A673 (cell line): Measurements from ENCODE around the gene TNC. TPM values are rescaled to one million over a fixed set of nuclear protein-coding genes. Genes with fewer than 3 reads are reported as not detected.

ENCODE experiments used
- BruUV-seq: library from RNA; stranded (reverse); fragments of 400-500 nt; replicated peaks from 2 replicates; lab custom pipeline; 2021; lab: Mats Ljungman, UMichigan
- CTCF ChIA-PET: fragments of 300-600 bp; sonication (Branson Sonifier 250); formaldehyde crosslinking; loops from one replicate; lab custom pipeline; 2022; ENCODE audit warnings: antibody characterized with exemption; lab: Charles Lee
- POLR2A ChIA-PET: fragments of 300-600 bp; sonication (Branson Sonifier 250); formaldehyde crosslinking; loops from one replicate; lab custom pipeline; 2022; ENCODE audit warnings: antibody characterized with exemption; ENCODE audit not compliant: low non-redundant PET; lab: Charles Lee
- DNase-seq: peaks from one replicate; pipeline ENCODE4 v3.0.0-alpha.2; 2015; ENCODE audit warnings: low spot score
- H3K27ac ChIP-seq: fragments of 200-600 bp; sonication (generic); 2 replicates; pipeline ENCODE4 v1.5.1; 2016; ENCODE audit warnings: mixed run types, low read depth, mild to moderate bottlenecking, mixed read lengths, antibody characterized with exemption, low read length; ENCODE audit not compliant: poor library complexity, severe bottlenecking
- H3K27me3 ChIP-seq: fragments of 200-600 bp; sonication (generic); replicated peaks from 2 replicates; pipeline ENCODE4 v1.6.1; 2017; ENCODE audit warnings: mixed run types, low read depth, mild to moderate bottlenecking, mixed read lengths, antibody characterized with exemption, low read length; ENCODE audit not compliant: insufficient read depth, poor library complexity
- H3K36me3 ChIP-seq: fragments of 200-600 bp; sonication (generic); 2 replicates; pipeline ENCODE4 v1.6.1; 2016; ENCODE audit warnings: mixed run types, mild to moderate bottlenecking, mixed read lengths, antibody characterized with exemption, low read length; ENCODE audit not compliant: insufficient read depth, poor library complexity, severe bottlenecking
- H3K4me1 ChIP-seq: fragments of 200-600 bp; sonication (generic); 2 replicates; pipeline ENCODE4 v1.6.1; 2017; ENCODE audit warnings: mixed run types, mild to moderate bottlenecking, mixed read lengths, antibody characterized with exemption, low read length; ENCODE audit not compliant: insufficient read depth, poor library complexity, severe bottlenecking
- H3K4me3 ChIP-seq: fragments of 200-600 bp; sonication (generic); 2 replicates; pipeline ENCODE4 v1.5.1; 2016; ENCODE audit warnings: low read depth, mixed run types, mild to moderate bottlenecking, mixed read lengths, low read length; ENCODE audit not compliant: poor library complexity, severe bottlenecking
- H3K9me3 ChIP-seq: fragments of 200-600 bp; sonication (generic); 2 replicates; pipeline ENCODE4 v1.6.1; 2016; ENCODE audit warnings: mixed run types, low read depth, mild to moderate bottlenecking, mixed read lengths, antibody characterized with exemption, low read length; ENCODE audit not compliant: poor library complexity, severe bottlenecking
- EZH2 ChIP-seq: fragments of 200-600 bp; sonication (generic); IDR thresholded peaks from 2 replicates; pipeline ENCODE4 v1.6.1; 2017; ENCODE audit warnings: borderline replicate concordance, low read depth, mild to moderate bottlenecking, mixed read lengths, antibody characterized with exemption, low read length; ENCODE audit not compliant: poor library complexity, severe bottlenecking
- intact Hi-C: fragments of 100-400 bp; cut with micrococcal nuclease; formaldehyde crosslinking; loops from one replicate; pipeline ENCODE4 v1.10.0; 2022; ENCODE audit not compliant: unreplicated experiment
- total RNA-seq: library from RNA; stranded (reverse); gene quantifications from 2 replicates; pipeline ENCODE4 v1.2.3, GENCODE V29; 2021
- TF ChIP-seq, protein P1 (sequence below): fragments of 300-800, 200-600 bp; sonication (generic); conservative IDR thresholded peaks from 2 replicates; pipeline ENCODE4 v1.5.1; 2017; ENCODE audit warnings: low read depth, mild to moderate bottlenecking, antibody characterized with exemption, low read length, moderate library complexity, mixed read lengths

Gene TNC
- total RNA-seq, 1 experiment from 2014 or later = 202 TPM

DNA sequence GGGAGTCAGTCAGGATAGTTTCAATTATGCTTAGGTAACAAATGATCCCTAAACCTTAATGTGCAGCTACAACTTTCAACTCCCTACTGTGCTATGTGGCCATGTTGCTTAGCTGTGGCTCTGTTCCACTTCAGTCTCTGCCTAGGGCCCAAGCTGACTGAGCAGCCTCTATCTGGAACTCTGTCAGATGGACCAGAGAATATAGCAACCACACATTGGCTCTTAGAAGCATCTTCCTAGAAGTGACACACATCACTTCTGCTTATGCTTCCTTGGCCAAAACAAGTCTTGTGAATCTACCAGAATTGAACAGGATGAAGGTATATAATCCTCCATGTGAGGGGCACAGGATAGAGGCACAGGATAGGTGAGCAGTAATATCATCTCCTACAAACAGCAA lies 36.7 kb upstream of the TNC start:
- H3K27me3 ChIP-seq = no peaks in the 10 kb centered on the region
- DNase-seq = no peak
- TF ChIP-seq, protein P1, sequence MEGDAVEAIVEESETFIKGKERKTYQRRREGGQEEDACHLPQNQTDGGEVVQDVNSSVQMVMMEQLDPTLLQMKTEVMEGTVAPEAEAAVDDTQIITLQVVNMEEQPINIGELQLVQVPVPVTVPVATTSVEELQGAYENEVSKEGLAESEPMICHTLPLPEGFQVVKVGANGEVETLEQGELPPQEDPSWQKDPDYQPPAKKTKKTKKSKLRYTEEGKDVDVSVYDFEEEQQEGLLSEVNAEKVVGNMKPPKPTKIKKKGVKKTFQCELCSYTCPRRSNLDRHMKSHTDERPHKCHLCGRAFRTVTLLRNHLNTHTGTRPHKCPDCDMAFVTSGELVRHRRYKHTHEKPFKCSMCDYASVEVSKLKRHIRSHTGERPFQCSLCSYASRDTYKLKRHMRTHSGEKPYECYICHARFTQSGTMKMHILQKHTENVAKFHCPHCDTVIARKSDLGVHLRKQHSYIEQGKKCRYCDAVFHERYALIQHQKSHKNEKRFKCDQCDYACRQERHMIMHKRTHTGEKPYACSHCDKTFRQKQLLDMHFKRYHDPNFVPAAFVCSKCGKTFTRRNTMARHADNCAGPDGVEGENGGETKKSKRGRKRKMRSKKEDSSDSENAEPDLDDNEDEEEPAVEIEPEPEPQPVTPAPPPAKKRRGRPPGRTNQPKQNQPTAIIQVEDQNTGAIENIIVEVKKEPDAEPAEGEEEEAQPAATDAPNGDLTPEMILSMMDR = no peak
- no peak for TF ChIP-seq EZH2
- BruUV-seq = no TSS peak
- no peak overlapping the region for H3K4me3 ChIP-seq
- no peaks in the 10 kb centered on the region for H3K9me3 ChIP-seq
- POLR2A ChIA-PET = no interaction called here
- CTCF ChIA-PET = no interaction called here
- H3K27ac ChIP-seq = no peak overlapping the region
- no peaks in the 10 kb centered on the region for H3K36me3 ChIP-seq
- intact Hi-C loops = no loop called here
- H3K4me1 ChIP-seq = no peaks in the 10 kb centered on the region

- no TSS peak for BruUV-seq
- CTCF ChIA-PET = no interaction called here
Observed at GRCh38 chr9:115152281-115152820, 34.4 kb upstream of the TNC start.

GRCh38 chr9:115148721-115149120 lies 30.8 kb upstream of the TNC start:
- no peak overlapping the region for H3K4me3 ChIP-seq
- H3K4me1 ChIP-seq = peaks cover 8% of the 10 kb centered on the region
- H3K27ac ChIP-seq = no peak overlapping the region
- ChIA-PET POLR2A (no interaction called here), CTCF (no interaction called here)
- H3K9me3 ChIP-seq = no peaks in the 10 kb centered on the region
- H3K36me3 ChIP-seq = no peaks in the 10 kb centered on the region
- no peak for DNase-seq
- intact Hi-C loops = no loop called here
- BruUV-seq = no TSS peak
- no peak for TF ChIP-seq EZH2
- TF ChIP-seq, protein P1 = no peak
- H3K27me3 ChIP-seq = no peaks in the 10 kb centered on the region

More at GRCh38 chr9:115152281-115152820, 34.4 kb upstream of the TNC start:
- Histone ChIP-seq H3K36me3 (no peaks in the 10 kb centered on the region), H3K27me3 (no peaks in the 10 kb centered on the region), H3K4me1 (no peaks in the 10 kb centered on the region), H3K9me3 (no peaks in the 10 kb centered on the region), H3K27ac (no peak overlapping the region), H3K4me3 (no peak overlapping the region)
- intact Hi-C loops = no loop called here
- no peak for DNase-seq
- POLR2A ChIA-PET = no interaction called here
- TF ChIP-seq, protein P1 = no peak
- TF ChIP-seq EZH2 = no peak
